ENCODE measurements around the gene TTC38.
A peak's percentile ranks its signal among the peaks of the same experiment; 100 is the strongest.

Gene TTC38

DNA sequence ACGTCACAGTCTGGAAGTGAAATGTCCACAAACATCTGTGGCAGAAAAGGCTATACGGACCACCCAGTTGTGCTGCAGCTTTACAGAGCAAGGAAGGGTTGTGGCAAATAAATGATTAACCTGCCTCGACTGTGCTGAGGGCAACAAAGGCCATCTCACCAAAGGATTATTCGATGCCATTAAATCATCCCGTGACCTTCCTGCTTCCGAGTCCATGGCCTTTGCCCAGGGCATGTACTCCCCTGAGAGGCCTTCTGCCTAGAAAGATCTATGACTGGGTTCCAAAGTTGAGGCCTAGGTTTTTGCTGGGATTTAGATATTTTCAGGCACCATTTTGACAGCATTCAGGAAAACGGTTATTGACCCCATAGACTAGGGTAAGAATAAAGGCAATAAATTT is 26.9 kb upstream of the TTC38 start:
- TF ChIP-seq CTCF (IDR thresholded peaks at IDR 0.05; ENCODE audit: unreplicated experiment in 3 of 3), result no peak
- Mint-ChIP-seq H3K4me1 (peaks cover 5% of the 10 kb centered on the region), H3K9me3 (no peaks in the 10 kb centered on the region), H3K36me3 (ENCODE audit: low read depth) (peaks cover 35% of the 10 kb centered on the region), H3K27me3 (ENCODE audit: low read depth) (peaks cover 4% of the 10 kb centered on the region), H3K27ac (no peak overlapping the region), H3K4me3 (no peak overlapping the region)

GRCh38 chr22:46241396-46242007 is 26.3 kb upstream of the TTC38 start:
- H3K4me1 Mint-ChIP-seq, result peaks cover 5% of the 10 kb centered on the region
- H3K27me3 Mint-ChIP-seq (ENCODE audit: low read depth), result peaks cover 4% of the 10 kb centered on the region
- peaks cover 33% of the 10 kb centered on the region for H3K36me3 Mint-ChIP-seq (ENCODE audit: low read depth)
- no peak for TF ChIP-seq CTCF (IDR thresholded peaks at IDR 0.05; ENCODE audit: unreplicated experiment in 3 of 3)
- H3K9me3 Mint-ChIP-seq, result no peaks in the 10 kb centered on the region
- H3K27ac Mint-ChIP-seq, result no peak overlapping the region
- no peak overlapping the region for H3K4me3 Mint-ChIP-seq

- TF ChIP-seq CTCF (IDR thresholded peaks at IDR 0.05; ENCODE audit: unreplicated experiment in 3 of 3), result no peak
- Mint-ChIP-seq H3K27ac (no peak overlapping the region), H3K27me3 (ENCODE audit: low read depth) (peaks cover 4% of the 10 kb centered on the region), H3K36me3 (ENCODE audit: low read depth) (peaks cover 28% of the 10 kb centered on the region), H3K4me1 (peaks cover 5% of the 10 kb centered on the region), H3K4me3 (no peak overlapping the region), H3K9me3 (no peaks in the 10 kb centered on the region)
Observed at GRCh38 chr22:46242076-46242475, 25.7 kb upstream of the TTC38 start.

- Mint-ChIP-seq H3K9me3 (no peaks in the 10 kb centered on the region), H3K36me3 (ENCODE audit: low read depth) (peaks cover 22% of the 10 kb centered on the region), H3K27ac (no peak overlapping the region), H3K4me1 (peaks cover 9% of the 10 kb centered on the region), H3K4me3 (no peak overlapping the region), H3K27me3 (ENCODE audit: low read depth) (no peaks in the 10 kb centered on the region)
- no peak for TF ChIP-seq CTCF (IDR thresholded peaks at IDR 0.05; ENCODE audit: unreplicated experiment in 3 of 3)
Observed at GRCh38 chr22:46244771-46245170, 23.0 kb upstream of the TTC38 start.

DNA sequence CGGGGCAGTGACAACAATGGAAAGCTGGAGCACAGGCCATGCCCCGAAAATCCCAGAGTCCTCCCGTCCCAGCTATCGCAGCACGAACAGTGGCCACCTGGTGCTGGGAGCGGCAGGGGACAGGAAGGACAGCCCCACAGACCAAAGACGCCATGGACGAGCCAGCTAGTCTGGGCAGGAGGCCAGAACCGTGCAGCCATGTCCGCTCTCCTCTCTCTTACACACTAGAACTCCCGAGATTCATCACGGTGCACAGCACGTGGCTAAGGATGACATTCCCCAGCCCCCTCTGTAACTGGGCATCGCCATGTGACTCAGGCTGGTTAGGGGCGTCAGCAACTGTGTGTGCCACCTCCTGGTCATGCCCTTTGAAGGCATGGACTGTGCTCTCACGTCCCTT is 22.3 kb upstream of the TTC38 start:
- no peaks in the 10 kb centered on the region for H3K9me3 Mint-ChIP-seq
- H3K27ac Mint-ChIP-seq, result no peak overlapping the region
- peaks cover 22% of the 10 kb centered on the region for H3K36me3 Mint-ChIP-seq (ENCODE audit: low read depth)
- no peak for TF ChIP-seq CTCF (IDR thresholded peaks at IDR 0.05; ENCODE audit: unreplicated experiment in 3 of 3)
- no peak overlapping the region for H3K4me3 Mint-ChIP-seq
- no peaks in the 10 kb centered on the region for H3K27me3 Mint-ChIP-seq (ENCODE audit: low read depth)
- peaks cover 9% of the 10 kb centered on the region for H3K4me1 Mint-ChIP-seq

DNA sequence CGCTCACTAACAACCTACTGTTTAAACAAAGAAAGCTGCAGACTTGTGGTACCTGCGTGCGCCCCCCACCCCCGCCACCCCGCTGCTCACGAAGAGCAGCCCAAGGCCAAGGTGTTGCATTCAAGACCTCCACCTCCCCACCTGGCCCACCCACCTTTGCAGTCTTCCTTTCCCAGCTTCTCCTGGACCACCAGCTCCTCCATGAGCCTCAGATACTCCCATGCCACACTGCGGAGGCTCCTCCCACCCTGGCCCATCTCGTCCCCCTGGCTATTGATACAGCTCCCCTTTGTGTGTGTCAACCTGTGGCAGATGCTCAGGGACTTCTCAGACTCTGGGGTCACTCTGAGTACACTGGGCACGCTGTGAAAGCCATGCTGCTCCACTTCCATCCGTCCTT is 21.6 kb upstream of the TTC38 start:
- no peaks in the 10 kb centered on the region for H3K9me3 Mint-ChIP-seq
- H3K27ac Mint-ChIP-seq, result no peak overlapping the region
- TF ChIP-seq CTCF (IDR thresholded peaks at IDR 0.05; ENCODE audit: unreplicated experiment in 3 of 3), result no peak
- H3K36me3 Mint-ChIP-seq (ENCODE audit: low read depth), result peaks cover 19% of the 10 kb centered on the region
- H3K27me3 Mint-ChIP-seq (ENCODE audit: low read depth), result no peaks in the 10 kb centered on the region
- H3K4me3 Mint-ChIP-seq, result peak overlapping the region in 1 of 3 experiments; percentile 44
- H3K4me1 Mint-ChIP-seq, result peaks cover 10% of the 10 kb centered on the region
